Hepatocyte (in vitro differentiated cells): ENCODE measurements around the gene STRA8. TPM values are rescaled to one million over a fixed set of nuclear protein-coding genes. Genes with fewer than 3 reads are reported as not detected.
A peak's percentile ranks its signal among the peaks of the same experiment; 100 is the strongest.

Experiments
- DNase-seq: peaks from one replicate; pipeline ENCODE4 v3.0.0-alpha.2; 2016; ENCODE audit warnings: low spot score
- H2AFZ ChIP-seq: fragments of 200-600 bp; sonication (generic); 2 replicates; pipeline ENCODE4 v1.6.0; 2016; ENCODE audit warnings: antibody characterized with exemption, mild to moderate bottlenecking
- H3K27ac ChIP-seq: fragments of 200-600 bp; sonication (generic); 2 replicates; pipeline ENCODE4 v1.5.1; 2016; ENCODE audit warnings: mild to moderate bottlenecking
- H3K27me3 ChIP-seq: fragments of 200-600 bp; sonication (generic); 2 replicates; pipeline ENCODE4 v1.6.1; 2016
- H3K36me3 ChIP-seq: fragments of 200-600 bp; sonication (generic); replicated peaks from 2 replicates; pipeline ENCODE4 v1.5.1; 2016; ENCODE audit warnings: low read depth; ENCODE audit not compliant: insufficient read depth
- H3K4me1 ChIP-seq: fragments of 200-600 bp; sonication (generic); 2 replicates; pipeline ENCODE4 v1.5.1; 2016; ENCODE audit warnings: mild to moderate bottlenecking, moderate library complexity; ENCODE audit not compliant: insufficient read depth
- H3K4me2 ChIP-seq: fragments of 200-600 bp; sonication (generic); 2 replicates; pipeline ENCODE4 v1.6.0; 2016
- H3K4me3 ChIP-seq: fragments of 200-600 bp; sonication (generic); 2 replicates; pipeline ENCODE4 v1.5.1; 2016; ENCODE audit warnings: mild to moderate bottlenecking
- H3K79me2 ChIP-seq: fragments of 200-600 bp; sonication (generic); 2 replicates; pipeline ENCODE4 v1.6.0; 2017; ENCODE audit warnings: mild to moderate bottlenecking
- H3K9me2 ChIP-seq: fragments of 200-600 bp; sonication (generic); replicated peaks from 2 replicates; pipeline ENCODE4 v1.6.0; 2017; ENCODE audit warnings: mild to moderate bottlenecking; ENCODE audit not compliant: insufficient read depth
- H3K9me3 ChIP-seq: fragments of 200-600 bp; sonication (generic); 2 replicates; pipeline ENCODE4 v1.5.1; 2016; ENCODE audit warnings: low read depth, mild to moderate bottlenecking
- H4K20me1 ChIP-seq: fragments of 200-600 bp; sonication (generic); 2 replicates; pipeline ENCODE4 v1.6.0; 2016; ENCODE audit warnings: mild to moderate bottlenecking; ENCODE audit not compliant: insufficient read depth, poor library complexity, severe bottlenecking
- CTCF ChIP-seq: fragments of 200-600 bp; sonication (generic); IDR thresholded peaks from 2 replicates; pipeline ENCODE4 v1.5.1; 2016; ENCODE audit warnings: antibody characterized with exemption, mild to moderate bottlenecking; ENCODE audit not compliant: poor library complexity
- EZH2 ChIP-seq: fragments of 200-600 bp; sonication (generic); IDR thresholded peaks from 2 replicates; pipeline ENCODE4 v1.6.1; 2016; ENCODE audit warnings: antibody characterized with exemption, mild to moderate bottlenecking, borderline replicate concordance
- EZH2phosphoT487 ChIP-seq: fragments of 200-600 bp; sonication (generic); IDR thresholded peaks from one replicate; pipeline ENCODE4 v1.6.1; 2018; ENCODE audit warnings: antibody characterized with exemption, mild to moderate bottlenecking, low read depth, moderate library complexity; ENCODE audit not compliant: unreplicated experiment, severe bottlenecking
- WGBS: methylation state at CpG from one replicate; pipeline ENCODE4 v1.1.6; 2016; ENCODE audit warnings: low lambda C conversion rate; ENCODE audit errors: missing lambda C conversion rate; 5-methylcytosine and 5-hydroxymethylcytosine counted together
- polyA plus RNA-seq: library from polyadenylated mRNA; unstranded; fragments of >200 nt; fragmentation: Nextera tagmentation; extraction: Ambion mirVana; gene quantifications from 2 replicates; pipeline ENCODE4 v1.2.1, GENCODE V29; 2016
- total RNA-seq: library from RNA; depleted of rRNA; stranded (reverse); fragments of >200 nt; gene quantifications from 2 replicates; pipeline ENCODE4 v1.2.3, GENCODE V29; 2014

STRA8 gene
- total and polyA plus RNA-seq, 2 experiments from 2014 or later = not detected

- no peak for DNase-seq
- H3K27ac ChIP-seq = no peak overlapping the region
- no peaks in the 10 kb centered on the region for H3K9me3 ChIP-seq
- TF ChIP-seq EZH2phosphoT487 (no peak), CTCF (no peak), EZH2 (no peak)
- 80% methylated on average over 5 of the region's 5 CpGs for WGBS
- no peaks in the 10 kb centered on the region for H3K27me3 ChIP-seq
- H3K4me2 ChIP-seq = no peak overlapping the region
- no peaks in the 10 kb centered on the region for H3K9me2 ChIP-seq
- peaks cover 7% of the 10 kb centered on the region for H3K79me2 ChIP-seq
- H2AFZ ChIP-seq = no peak overlapping the region
- H3K4me1 ChIP-seq = peaks cover 11% of the 10 kb centered on the region
- no peak overlapping the region for H3K4me3 ChIP-seq
- H3K36me3 ChIP-seq = no peaks in the 10 kb centered on the region
- no peaks in the 10 kb centered on the region for H4K20me1 ChIP-seq
Measured at GRCh38 chr7:135204876-135205275, 28.8 kb upstream of the STRA8 start.

DNA sequence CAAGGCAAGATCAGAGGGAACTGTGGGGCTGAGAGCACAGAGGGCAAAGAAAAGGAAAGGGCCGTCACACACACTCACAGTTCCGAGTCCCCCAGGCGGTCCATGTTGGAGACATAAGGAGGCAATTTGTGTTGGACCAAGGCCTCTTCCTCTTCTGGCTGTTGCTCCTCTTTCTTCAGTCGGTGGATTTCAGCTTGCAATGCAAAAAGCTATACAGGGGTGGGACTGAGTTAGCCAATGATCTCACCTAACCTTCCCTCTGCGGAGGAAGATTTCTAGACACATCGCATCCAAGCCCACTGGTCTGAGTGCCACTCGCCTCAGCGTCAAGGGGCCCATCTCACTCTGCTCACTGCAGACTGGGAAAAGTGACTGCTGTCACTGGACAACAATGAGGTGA lies 27.8 kb upstream of the STRA8 start:
- Histone ChIP-seq H2AFZ (no peak overlapping the region), H3K4me3 (no peak overlapping the region), H3K36me3 (no peaks in the 10 kb centered on the region), H3K27ac (no peak overlapping the region), H3K4me2 (no peak overlapping the region), H3K9me2 (no peaks in the 10 kb centered on the region), H3K79me2 (peaks cover 8% of the 10 kb centered on the region), H3K4me1 (peaks cover 11% of the 10 kb centered on the region), H4K20me1 (no peaks in the 10 kb centered on the region), H3K27me3 (no peaks in the 10 kb centered on the region), H3K9me3 (no peaks in the 10 kb centered on the region)
- 95% methylated on average over 8 of the region's 8 CpGs for WGBS
- no peak for DNase-seq
- TF ChIP-seq EZH2phosphoT487 (no peak), CTCF (no peak), EZH2 (no peak)

GRCh38 chr7:135206941-135207391 lies 26.7 kb upstream of the STRA8 start:
- Histone ChIP-seq H3K4me2 (no peak overlapping the region), H3K27me3 (no peaks in the 10 kb centered on the region), H3K27ac (peak overlapping the region; percentile 17), H3K4me3 (no peak overlapping the region), H3K79me2 (peaks cover 8% of the 10 kb centered on the region), H3K9me3 (no peaks in the 10 kb centered on the region), H2AFZ (no peak overlapping the region), H3K4me1 (peaks cover 11% of the 10 kb centered on the region), H4K20me1 (no peaks in the 10 kb centered on the region), H3K9me2 (no peaks in the 10 kb centered on the region), H3K36me3 (no peaks in the 10 kb centered on the region)
- TF ChIP-seq CTCF (no peak), EZH2phosphoT487 (no peak), EZH2 (no peak)
- DNase-seq = no peak
- 78% methylated on average over 7 of the region's 7 CpGs for WGBS
